ENCODE results near the gene TST. TPM values are rescaled to one million over a fixed set of nuclear protein-coding genes. Genes with fewer than 3 reads are reported as not detected.

TST gene
- total RNA-seq, 1 experiment from 2014 or later = 8.3 TPM

- no peak overlapping the region for H3K9ac ChIP-seq (ENCODE audit: low read length)
- H4K20me1 ChIP-seq (ENCODE audit: insufficient read depth, low read depth, low read length) = no peaks in the 10 kb centered on the region
- DNase-seq = no peak
- no peaks in the 10 kb centered on the region for H3K36me3 ChIP-seq (ENCODE audit: insufficient read depth, low read length)
- no peaks in the 10 kb centered on the region for H3K79me2 ChIP-seq (ENCODE audit: low read length)
- no peak overlapping the region for H3K4me2 ChIP-seq (ENCODE audit: low read depth, low read length, poor library complexity, severe bottlenecking)
- no peak overlapping the region for H3K4me3 ChIP-seq (ENCODE audit: low read length)
- H3K27ac ChIP-seq (ENCODE audit: low read length) = no peak overlapping the region
- H3K9me2 ChIP-seq (replicated peaks; ENCODE audit: insufficient read depth, low read length) = no peaks in the 10 kb centered on the region
- no peaks in the 10 kb centered on the region for H3K27me3 ChIP-seq (ENCODE audit: low read length)
- H3K4me1 ChIP-seq (ENCODE audit: low read length) = peaks cover 19% of the 10 kb centered on the region
- H2AFZ ChIP-seq (ENCODE audit: low read length) = no peak overlapping the region
- no peaks in the 10 kb centered on the region for H3K9me3 ChIP-seq (ENCODE audit: low read length)
These were observed 43.6 kb upstream of the TST start for GRCh38 chr22:37062702-37063381.

- Histone ChIP-seq H3K9me2 (replicated peaks; ENCODE audit: insufficient read depth, low read length) (no peaks in the 10 kb centered on the region), H3K36me3 (ENCODE audit: insufficient read depth, low read length) (no peaks in the 10 kb centered on the region), H3K27me3 (ENCODE audit: low read length) (no peaks in the 10 kb centered on the region), H3K9ac (ENCODE audit: low read length) (no peak overlapping the region), H2AFZ (ENCODE audit: low read length) (no peak overlapping the region), H3K4me3 (ENCODE audit: low read length) (no peak overlapping the region), H3K79me2 (ENCODE audit: low read length) (no peaks in the 10 kb centered on the region), H3K9me3 (ENCODE audit: low read length) (no peaks in the 10 kb centered on the region), H3K4me2 (ENCODE audit: low read depth, low read length, poor library complexity, severe bottlenecking) (no peak overlapping the region), H4K20me1 (ENCODE audit: insufficient read depth, low read depth, low read length) (no peaks in the 10 kb centered on the region), H3K27ac (ENCODE audit: low read length) (no peak overlapping the region), H3K4me1 (ENCODE audit: low read length) (peaks cover 19% of the 10 kb centered on the region)
- DNase-seq = no peak
These were observed 43.1 kb upstream of the TST start for GRCh38 chr22:37062376-37062675.

GRCh38 chr22:37061611-37062375, 42.5 kb upstream of the TST start:
- no peak overlapping the region for H3K4me3 ChIP-seq (ENCODE audit: low read length)
- H3K27me3 ChIP-seq (ENCODE audit: low read length) = no peaks in the 10 kb centered on the region
- peaks cover 19% of the 10 kb centered on the region for H3K4me1 ChIP-seq (ENCODE audit: low read length)
- no peaks in the 10 kb centered on the region for H4K20me1 ChIP-seq (ENCODE audit: insufficient read depth, low read depth, low read length)
- H3K9ac ChIP-seq (ENCODE audit: low read length) = no peak overlapping the region
- no peak overlapping the region for H3K4me2 ChIP-seq (ENCODE audit: low read depth, low read length, poor library complexity, severe bottlenecking)
- no peaks in the 10 kb centered on the region for H3K36me3 ChIP-seq (ENCODE audit: insufficient read depth, low read length)
- H3K79me2 ChIP-seq (ENCODE audit: low read length) = no peaks in the 10 kb centered on the region
- H3K27ac ChIP-seq (ENCODE audit: low read length) = no peak overlapping the region
- no peak for DNase-seq
- H3K9me2 ChIP-seq (replicated peaks; ENCODE audit: insufficient read depth, low read length) = no peaks in the 10 kb centered on the region
- no peaks in the 10 kb centered on the region for H3K9me3 ChIP-seq (ENCODE audit: low read length)
- H2AFZ ChIP-seq (ENCODE audit: low read length) = no peak overlapping the region

- Histone ChIP-seq H3K27ac (ENCODE audit: low read length) (no peak overlapping the region), H2AFZ (ENCODE audit: low read length) (no peak overlapping the region), H3K27me3 (ENCODE audit: low read length) (no peaks in the 10 kb centered on the region), H3K4me2 (ENCODE audit: low read depth, low read length, poor library complexity, severe bottlenecking) (no peak overlapping the region), H4K20me1 (ENCODE audit: insufficient read depth, low read depth, low read length) (no peaks in the 10 kb centered on the region), H3K9ac (ENCODE audit: low read length) (no peak overlapping the region), H3K4me3 (ENCODE audit: low read length) (no peak overlapping the region), H3K36me3 (ENCODE audit: insufficient read depth, low read length) (no peaks in the 10 kb centered on the region), H3K79me2 (ENCODE audit: low read length) (no peaks in the 10 kb centered on the region), H3K9me2 (replicated peaks; ENCODE audit: insufficient read depth, low read length) (no peaks in the 10 kb centered on the region), H3K9me3 (ENCODE audit: low read length) (no peaks in the 10 kb centered on the region), H3K4me1 (ENCODE audit: low read length) (peaks cover 19% of the 10 kb centered on the region)
- no peak for DNase-seq
These were observed 41.8 kb upstream of the TST start for GRCh38 chr22:37060801-37061610.

- no peak for DNase-seq
- Histone ChIP-seq H3K9ac (ENCODE audit: low read length) (no peak overlapping the region), H3K36me3 (ENCODE audit: insufficient read depth, low read length) (no peaks in the 10 kb centered on the region), H3K27ac (ENCODE audit: low read length) (no peak overlapping the region), H3K79me2 (ENCODE audit: low read length) (no peaks in the 10 kb centered on the region), H3K9me3 (ENCODE audit: low read length) (no peaks in the 10 kb centered on the region), H3K4me2 (ENCODE audit: low read depth, low read length, poor library complexity, severe bottlenecking) (no peak overlapping the region), H2AFZ (ENCODE audit: low read length) (no peak overlapping the region), H3K4me3 (ENCODE audit: low read length) (no peak overlapping the region), H4K20me1 (ENCODE audit: insufficient read depth, low read depth, low read length) (no peaks in the 10 kb centered on the region), H3K4me1 (ENCODE audit: low read length) (peaks cover 19% of the 10 kb centered on the region), H3K9me2 (replicated peaks; ENCODE audit: insufficient read depth, low read length) (no peaks in the 10 kb centered on the region), H3K27me3 (ENCODE audit: low read length) (no peaks in the 10 kb centered on the region)
These were observed 40.7 kb upstream of the TST start for GRCh38 chr22:37059876-37060449.

- no peaks in the 10 kb centered on the region for H3K36me3 ChIP-seq (ENCODE audit: insufficient read depth, low read length)
- peaks cover 19% of the 10 kb centered on the region for H3K4me1 ChIP-seq (ENCODE audit: low read length)
- no peak overlapping the region for H3K9ac ChIP-seq (ENCODE audit: low read length)
- H3K9me2 ChIP-seq (replicated peaks; ENCODE audit: insufficient read depth, low read length) = no peaks in the 10 kb centered on the region
- H3K4me3 ChIP-seq (ENCODE audit: low read length) = no peak overlapping the region
- no peak overlapping the region for H2AFZ ChIP-seq (ENCODE audit: low read length)
- DNase-seq = no peak
- no peaks in the 10 kb centered on the region for H3K79me2 ChIP-seq (ENCODE audit: low read length)
- no peaks in the 10 kb centered on the region for H3K27me3 ChIP-seq (ENCODE audit: low read length)
- no peak overlapping the region for H3K27ac ChIP-seq (ENCODE audit: low read length)
- H4K20me1 ChIP-seq (ENCODE audit: insufficient read depth, low read depth, low read length) = no peaks in the 10 kb centered on the region
- H3K9me3 ChIP-seq (ENCODE audit: low read length) = no peaks in the 10 kb centered on the region
- no peak overlapping the region for H3K4me2 ChIP-seq (ENCODE audit: low read depth, low read length, poor library complexity, severe bottlenecking)
These were observed 39.9 kb upstream of the TST start for GRCh38 chr22:37058917-37059701.

GRCh38 chr22:37057796-37058510, 38.7 kb upstream of the TST start:
- no peaks in the 10 kb centered on the region for H3K79me2 ChIP-seq (ENCODE audit: low read length)
- H3K36me3 ChIP-seq (ENCODE audit: insufficient read depth, low read length) = no peaks in the 10 kb centered on the region
- no peak overlapping the region for H3K27ac ChIP-seq (ENCODE audit: low read length)
- H3K4me2 ChIP-seq (ENCODE audit: low read depth, low read length, poor library complexity, severe bottlenecking) = no peak overlapping the region
- H3K4me3 ChIP-seq (ENCODE audit: low read length) = no peak overlapping the region
- H3K9me2 ChIP-seq (replicated peaks; ENCODE audit: insufficient read depth, low read length) = no peaks in the 10 kb centered on the region
- no peaks in the 10 kb centered on the region for H3K9me3 ChIP-seq (ENCODE audit: low read length)
- H3K9ac ChIP-seq (ENCODE audit: low read length) = no peak overlapping the region
- H4K20me1 ChIP-seq (ENCODE audit: insufficient read depth, low read depth, low read length) = no peaks in the 10 kb centered on the region
- no peaks in the 10 kb centered on the region for H3K27me3 ChIP-seq (ENCODE audit: low read length)
- peaks cover 15% of the 10 kb centered on the region for H3K4me1 ChIP-seq (ENCODE audit: low read length)
- no peak overlapping the region for H2AFZ ChIP-seq (ENCODE audit: low read length)
- no peak for DNase-seq

All from Karpas-422 (cell line).